Central memory CD8-positive, alpha-beta T cell (primary cell): ENCODE data around the gene C14orf93.
"Not testable (repeated sequence)": the region's sequence is repeated elsewhere in the genome, so short reads cannot be mapped to it uniquely, and the experiment has no call there.

Experiments used
- ATAC-seq: fragments of 150-1000 bp; cut with Tn5 transposase; replicated peaks from 2 replicates; pipeline ENCODE4 v1.10.0; 2022; ENCODE audit warnings: mild to moderate bottlenecking, moderate FRiP score, moderate number of reproducible peaks; ENCODE audit not compliant: poor library complexity, severe bottlenecking; ENCODE audit errors: extremely low read depth
- DNase-seq, 2 donors: peaks; one replicate each; pipeline ENCODE4 v3.0.0; 2021; ENCODE audit warnings: low spot score in 2 of 2
- H3K27ac Mint-ChIP-seq: one replicate; pipeline ENCODE4 v1.8.0; 2022; ENCODE audit warnings: low read depth, mild to moderate bottlenecking, moderate library complexity, mixed read lengths
- H3K27me3 Mint-ChIP-seq: one replicate; pipeline ENCODE4 v1.8.0; 2022; ENCODE audit warnings: mixed read lengths
- H3K36me3 Mint-ChIP-seq: one replicate; pipeline ENCODE4 v1.8.0; 2022; ENCODE audit warnings: mild to moderate bottlenecking, moderate library complexity, mixed read lengths; ENCODE audit not compliant: insufficient read depth
- H3K4me1 Mint-ChIP-seq: one replicate; pipeline ENCODE4 v1.8.0; 2022; ENCODE audit warnings: mixed read lengths
- H3K4me3 Mint-ChIP-seq: one replicate; pipeline ENCODE4 v1.8.0; 2022; ENCODE audit warnings: mild to moderate bottlenecking, moderate library complexity, mixed read lengths
- H3K9me3 Mint-ChIP-seq: one replicate; pipeline ENCODE4 v1.8.0; 2022; ENCODE audit warnings: mixed read lengths

Gene C14orf93

DNA sequence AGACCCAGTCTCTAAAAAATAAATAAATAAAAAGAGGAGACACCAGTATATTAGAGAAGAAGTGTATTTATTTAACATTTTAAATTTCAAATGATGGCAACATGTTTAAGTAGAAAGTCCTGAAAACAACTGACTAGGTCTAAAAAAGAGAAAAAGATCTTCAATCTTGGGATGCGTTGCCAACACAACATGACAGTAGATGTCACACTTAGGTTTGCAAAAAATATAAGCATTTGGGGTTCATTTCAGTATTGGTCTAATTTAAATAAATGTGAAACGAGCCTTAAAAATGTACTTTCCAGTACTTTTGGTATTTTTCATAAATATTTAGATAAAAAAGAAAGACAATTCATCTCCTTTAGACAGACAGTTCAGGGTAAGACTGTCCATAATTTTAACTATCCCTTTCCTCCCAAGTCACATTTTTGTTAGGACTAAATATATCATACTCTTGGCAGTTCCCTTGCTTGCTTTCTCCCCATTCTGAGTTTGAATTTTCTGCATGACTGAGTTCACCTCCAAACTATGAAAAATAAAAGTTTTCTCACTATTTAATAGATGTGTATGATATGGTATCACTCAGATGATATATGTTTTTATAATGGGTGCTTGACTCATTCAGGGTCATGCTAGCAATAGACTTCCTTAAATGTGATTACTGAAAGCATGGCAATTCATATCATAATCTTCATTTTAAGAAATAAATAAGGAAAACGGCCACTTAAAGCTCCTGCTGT is 4.3 kb downstream of the C14orf93 start:
- no peak for ATAC-seq
- DNase-seq, result no peak
- H3K36me3 Mint-ChIP-seq, result peaks cover 14% of the 10 kb centered on the region
- H3K27ac Mint-ChIP-seq, result peak overlapping the region; percentile 97
- no peaks in the 10 kb centered on the region for H3K9me3 Mint-ChIP-seq
- H3K4me3 Mint-ChIP-seq, result peak overlapping the region; percentile 96
- no peaks in the 10 kb centered on the region for H3K27me3 Mint-ChIP-seq
- H3K4me1 Mint-ChIP-seq, result peaks cover 24% of the 10 kb centered on the region

DNA sequence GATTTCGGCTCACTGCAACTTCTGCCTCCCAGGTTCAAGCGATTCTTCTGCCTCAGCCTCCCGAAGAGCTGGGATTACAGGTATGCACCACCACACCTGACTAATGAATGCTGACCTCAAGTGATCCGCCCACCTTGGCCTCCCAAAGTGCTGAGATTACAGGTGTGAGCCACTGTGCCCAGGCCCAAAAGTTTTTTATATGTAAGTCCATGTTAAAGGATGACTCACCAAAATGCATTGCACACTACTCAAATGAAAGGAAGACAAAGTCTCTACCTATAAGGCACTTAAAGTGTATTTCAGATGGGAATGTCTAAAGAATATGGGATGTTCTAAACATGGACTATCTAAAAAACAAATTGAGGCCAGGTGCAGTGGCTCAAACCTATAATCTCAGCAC is 5.7 kb downstream of the C14orf93 start:
- H3K36me3 Mint-ChIP-seq, H3K27me3 Mint-ChIP-seq, H3K9me3 Mint-ChIP-seq, H3K27ac Mint-ChIP-seq, DNase-seq, ATAC-seq, H3K4me3 Mint-ChIP-seq: not testable (repeated sequence)
- H3K4me1 Mint-ChIP-seq, result peaks cover 17% of the 10 kb centered on the region

DNA sequence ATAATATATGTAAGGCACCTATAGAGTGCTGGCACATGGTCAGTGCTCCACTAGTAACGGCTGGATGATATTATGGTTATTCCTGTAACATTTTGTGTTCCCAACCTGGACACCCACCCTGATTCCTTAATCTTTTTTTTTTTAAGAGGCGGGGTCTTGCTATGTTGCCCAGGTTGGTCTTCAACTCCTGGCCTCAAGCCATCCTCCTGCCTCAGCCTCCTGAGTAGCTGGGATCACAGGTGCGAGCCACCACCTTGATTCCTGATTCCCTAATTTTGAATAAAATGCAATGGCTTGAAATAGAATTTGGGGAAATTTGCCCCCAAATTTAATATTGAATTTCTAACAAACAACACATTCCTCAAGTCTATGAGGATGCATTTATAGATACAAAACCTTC is 7.4 kb downstream of the C14orf93 start:
- peaks cover 7% of the 10 kb centered on the region for H3K4me1 Mint-ChIP-seq
- H3K27me3 Mint-ChIP-seq, result no peaks in the 10 kb centered on the region
- no peak overlapping the region for H3K27ac Mint-ChIP-seq
- DNase-seq (no peak), ATAC-seq (no peak)
- H3K4me3 Mint-ChIP-seq, result no peak overlapping the region
- H3K36me3 Mint-ChIP-seq, result peaks cover 6% of the 10 kb centered on the region
- no peaks in the 10 kb centered on the region for H3K9me3 Mint-ChIP-seq

DNA sequence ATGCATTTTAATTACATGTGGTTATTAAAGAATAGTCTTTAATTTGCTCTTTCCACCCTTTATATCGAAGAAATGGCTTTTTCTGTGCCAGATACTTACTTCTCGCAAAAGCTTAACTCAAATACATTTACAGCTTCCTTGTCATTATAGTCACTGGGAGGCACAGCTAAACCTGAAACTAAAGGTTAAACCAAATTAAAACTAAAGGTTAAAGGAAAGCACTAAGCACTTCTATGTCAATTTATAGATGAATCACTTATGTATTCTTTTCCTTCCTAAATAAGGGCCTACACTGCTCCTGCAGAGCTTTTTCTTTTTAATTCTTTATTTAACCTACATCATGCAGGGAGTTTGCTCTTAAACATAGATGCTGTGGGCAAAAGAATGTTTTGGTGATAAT is 9.1 kb downstream of the C14orf93 start:
- Mint-ChIP-seq H3K4me3 (no peak overlapping the region), H3K36me3 (no peaks in the 10 kb centered on the region), H3K9me3 (no peaks in the 10 kb centered on the region), H3K4me1 (no peaks in the 10 kb centered on the region), H3K27me3 (no peaks in the 10 kb centered on the region), H3K27ac (no peak overlapping the region)
- DNase-seq (no peak), ATAC-seq (no peak)

DNA sequence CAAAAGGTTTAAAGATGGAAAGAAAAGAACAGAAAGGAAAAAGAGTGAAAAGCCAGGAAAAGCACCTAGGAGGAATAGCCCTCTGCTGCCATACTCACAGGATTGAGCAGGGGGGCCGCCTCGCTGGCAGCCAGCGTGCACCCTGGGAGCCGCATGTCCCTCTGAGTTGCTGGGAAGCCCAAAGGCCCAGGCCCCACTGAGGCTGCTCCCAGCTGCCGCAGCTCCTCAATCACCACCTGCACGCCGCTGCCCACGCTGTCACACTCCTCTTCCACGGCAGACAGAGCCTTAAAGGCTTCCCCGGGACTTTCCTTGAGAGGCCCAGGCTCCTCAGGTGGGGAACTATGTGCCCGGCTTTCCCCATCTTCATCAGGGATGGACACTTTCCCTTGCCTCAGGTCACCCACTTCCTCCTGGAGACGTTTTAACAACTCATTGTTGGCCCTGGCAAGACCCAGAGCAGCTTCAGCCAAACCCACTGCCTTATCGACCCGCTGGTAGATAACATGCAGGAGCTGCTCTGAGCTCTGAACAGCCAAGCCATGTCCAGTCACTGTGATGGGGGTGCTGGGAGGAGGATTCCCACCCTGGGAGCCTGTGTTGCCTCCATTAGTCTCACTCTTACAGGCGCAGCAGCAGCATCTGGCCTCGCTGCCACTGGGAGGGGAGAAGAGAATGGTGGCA is 11.5 kb downstream of the C14orf93 start:
- no peak for ATAC-seq
- Mint-ChIP-seq H3K4me3 (no peak overlapping the region), H3K27me3 (no peaks in the 10 kb centered on the region), H3K9me3 (no peaks in the 10 kb centered on the region), H3K36me3 (no peaks in the 10 kb centered on the region), H3K4me1 (peaks cover 4% of the 10 kb centered on the region), H3K27ac (no peak overlapping the region)
- DNase-seq, result no peak

DNA sequence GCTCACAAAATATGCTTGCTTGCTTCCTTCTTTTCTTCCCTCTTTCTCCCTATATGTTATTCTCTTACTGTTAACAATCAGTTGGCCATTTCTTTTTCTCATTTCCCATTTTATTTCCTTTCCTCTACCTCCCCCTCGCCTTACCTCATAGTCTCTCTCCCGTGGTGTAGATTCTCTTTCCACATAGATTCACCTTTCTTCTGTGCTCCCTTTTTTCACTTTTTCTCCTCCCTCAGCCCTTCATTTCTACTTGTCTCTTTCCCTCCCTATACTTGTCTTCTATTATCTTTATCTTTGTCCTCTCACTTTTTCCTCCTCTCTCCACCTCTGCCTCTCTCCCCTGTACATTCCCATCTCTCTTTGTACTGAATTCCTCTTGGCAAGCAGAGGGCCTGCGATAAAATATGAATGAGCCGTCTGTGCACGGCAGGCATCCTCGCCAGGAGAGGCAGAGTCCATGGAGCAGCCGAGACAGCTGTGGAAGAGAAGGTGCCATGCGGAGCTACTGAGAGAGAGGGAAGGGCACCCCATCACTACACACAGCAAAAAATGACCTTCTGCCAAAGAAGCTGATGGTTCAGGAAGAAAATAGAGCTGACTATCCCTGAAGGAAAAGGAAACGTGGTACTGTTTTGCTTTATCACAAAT is 12.1 kb downstream of the C14orf93 start:
- no peaks in the 10 kb centered on the region for H3K9me3 Mint-ChIP-seq
- no peaks in the 10 kb centered on the region for H3K36me3 Mint-ChIP-seq
- DNase-seq (no peak), ATAC-seq (no peak)
- H3K4me3 Mint-ChIP-seq, result no peak overlapping the region
- no peaks in the 10 kb centered on the region for H3K27me3 Mint-ChIP-seq
- no peak overlapping the region for H3K27ac Mint-ChIP-seq
- H3K4me1 Mint-ChIP-seq, result peaks cover 4% of the 10 kb centered on the region

DNA sequence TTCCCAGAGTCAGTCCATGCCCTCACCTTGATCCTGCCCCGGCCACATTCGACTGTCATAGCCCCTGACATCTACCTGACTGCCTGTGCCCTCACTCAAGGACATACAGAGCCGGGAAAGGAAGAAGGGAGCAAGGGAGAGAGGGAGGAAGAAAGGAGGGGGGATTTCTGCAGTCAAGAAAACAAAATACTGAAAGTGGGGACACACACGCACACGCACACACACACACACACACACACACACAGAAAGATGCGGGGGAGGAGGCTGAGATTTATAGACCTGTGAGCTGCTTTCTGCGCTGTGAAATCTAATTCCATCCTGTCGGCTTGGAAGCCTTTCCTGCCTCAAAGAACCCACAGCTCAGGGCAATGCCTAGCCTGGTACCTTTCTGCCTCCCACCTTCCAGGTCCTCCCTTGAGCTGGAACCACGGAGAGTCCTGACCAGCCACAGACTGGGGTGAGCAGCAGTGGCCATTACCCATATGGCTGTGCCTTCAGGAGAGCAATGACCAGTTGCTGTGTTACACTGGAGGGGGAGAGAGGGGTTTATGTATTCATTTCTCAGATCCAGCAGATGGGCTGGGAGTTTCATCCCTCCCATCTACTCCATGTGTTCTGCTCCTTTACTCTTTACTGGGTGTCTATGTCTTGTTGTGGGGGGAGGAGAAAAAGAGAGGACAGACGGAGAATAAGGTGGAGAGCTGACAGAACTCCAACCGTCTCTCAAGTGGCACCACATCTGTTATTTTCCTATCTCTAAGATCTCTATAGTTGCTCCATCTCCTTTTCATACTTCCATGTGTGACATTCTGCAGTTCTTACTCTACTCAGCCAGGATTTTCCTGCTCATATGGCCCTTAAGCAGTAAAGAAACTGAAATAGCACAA is 12.9 kb downstream of the C14orf93 start:
- H3K27ac Mint-ChIP-seq, result no peak overlapping the region
- ATAC-seq (no peak), DNase-seq (no peak)
- H3K36me3 Mint-ChIP-seq, result no peaks in the 10 kb centered on the region
- H3K4me1 Mint-ChIP-seq, result peaks cover 4% of the 10 kb centered on the region
- no peak overlapping the region for H3K4me3 Mint-ChIP-seq
- no peaks in the 10 kb centered on the region for H3K27me3 Mint-ChIP-seq
- H3K9me3 Mint-ChIP-seq, result no peaks in the 10 kb centered on the region

DNA sequence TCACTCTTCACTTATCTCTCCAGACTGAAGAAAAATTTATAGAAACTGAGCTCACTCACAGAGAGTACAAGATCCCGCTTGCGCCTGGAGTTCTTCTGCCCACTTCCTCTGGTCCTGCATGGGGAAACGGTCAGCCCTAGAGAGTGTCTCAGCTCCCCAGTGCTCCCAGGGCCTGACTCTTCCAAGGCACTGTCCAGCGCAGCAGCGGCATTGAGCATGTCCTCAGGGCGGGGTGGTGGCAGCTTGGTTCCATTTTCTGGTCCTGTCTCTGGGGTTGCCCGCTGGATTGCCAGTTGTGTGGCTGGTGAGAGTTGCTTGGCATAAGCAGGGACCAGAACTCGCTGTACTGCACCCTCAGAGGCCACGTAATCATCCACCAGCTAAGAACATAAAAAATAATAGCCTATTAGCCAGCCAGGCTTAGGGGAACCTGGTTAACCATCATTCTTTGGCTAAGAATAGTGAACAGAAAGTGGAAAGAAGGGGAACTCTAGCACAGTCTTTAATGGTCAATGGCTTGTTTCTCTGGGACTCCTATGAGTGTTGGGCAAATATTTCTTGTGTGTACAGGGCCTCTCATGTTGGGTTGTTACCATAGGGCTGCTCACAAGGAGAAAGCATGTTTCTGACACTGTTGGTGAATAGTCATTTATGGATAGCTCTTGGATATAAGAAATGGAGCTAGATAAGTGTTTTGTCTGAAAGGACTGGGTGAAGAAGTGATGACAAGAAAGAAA is 13.9 kb downstream of the C14orf93 start:
- H3K9me3 Mint-ChIP-seq, result no peaks in the 10 kb centered on the region
- no peaks in the 10 kb centered on the region for H3K27me3 Mint-ChIP-seq
- no peak for ATAC-seq
- DNase-seq, result no peak
- H3K4me3 Mint-ChIP-seq, result no peak overlapping the region
- H3K36me3 Mint-ChIP-seq, result no peaks in the 10 kb centered on the region
- H3K27ac Mint-ChIP-seq, result no peak overlapping the region
- H3K4me1 Mint-ChIP-seq, result peaks cover 4% of the 10 kb centered on the region

DNA sequence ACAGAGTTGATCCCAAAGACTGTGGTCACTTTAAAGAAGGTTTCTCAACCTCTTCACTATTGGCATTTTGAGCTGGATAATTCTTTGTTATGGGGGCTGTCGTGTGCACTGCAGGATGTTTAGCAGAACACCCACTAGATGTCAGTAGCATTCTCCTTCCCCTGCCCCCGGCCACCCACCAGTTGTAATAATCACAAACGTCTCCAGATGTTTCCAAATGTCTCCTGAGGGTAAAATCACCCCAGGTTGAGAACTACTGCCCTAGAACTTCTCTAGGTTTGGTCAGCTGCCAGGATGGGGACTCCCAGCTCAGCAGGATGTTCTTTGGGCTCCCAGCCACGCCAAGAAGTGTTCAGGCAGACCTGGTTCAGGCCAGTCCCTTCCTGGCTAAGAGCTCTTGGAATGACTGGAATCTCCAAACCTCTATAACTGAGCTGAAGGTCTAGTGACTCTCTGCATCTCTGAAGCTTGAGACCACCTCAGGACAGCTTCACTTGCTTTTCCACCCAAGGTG is 15.1 kb downstream of the C14orf93 start:
- ATAC-seq, result peak; percentile 58
- Mint-ChIP-seq H3K4me3 (no peak overlapping the region), H3K36me3 (no peaks in the 10 kb centered on the region), H3K27ac (no peak overlapping the region), H3K27me3 (no peaks in the 10 kb centered on the region), H3K4me1 (peaks cover 4% of the 10 kb centered on the region), H3K9me3 (no peaks in the 10 kb centered on the region)
- no peak for DNase-seq

DNA sequence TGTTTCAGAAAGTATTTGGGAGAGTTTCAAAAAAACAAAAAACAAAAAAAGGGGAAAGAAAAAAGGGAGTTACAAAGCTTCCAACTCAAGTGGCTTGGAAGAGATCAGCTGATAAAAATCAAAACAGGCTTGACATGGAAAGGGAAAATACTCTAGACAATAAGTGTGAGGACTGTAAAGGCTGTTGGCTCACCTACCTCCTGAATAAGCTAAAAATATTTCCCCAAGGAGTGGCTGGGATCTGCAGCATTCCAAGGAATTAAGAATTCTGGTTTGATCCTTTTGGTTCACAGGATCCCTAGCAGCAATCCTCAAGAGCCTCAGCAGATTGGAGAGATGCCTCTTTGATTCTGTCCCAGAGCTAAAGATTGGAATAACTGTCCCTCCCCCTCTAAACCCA is 16.4 kb downstream of the C14orf93 start:
- no peak for DNase-seq
- no peaks in the 10 kb centered on the region for H3K36me3 Mint-ChIP-seq

DNA sequence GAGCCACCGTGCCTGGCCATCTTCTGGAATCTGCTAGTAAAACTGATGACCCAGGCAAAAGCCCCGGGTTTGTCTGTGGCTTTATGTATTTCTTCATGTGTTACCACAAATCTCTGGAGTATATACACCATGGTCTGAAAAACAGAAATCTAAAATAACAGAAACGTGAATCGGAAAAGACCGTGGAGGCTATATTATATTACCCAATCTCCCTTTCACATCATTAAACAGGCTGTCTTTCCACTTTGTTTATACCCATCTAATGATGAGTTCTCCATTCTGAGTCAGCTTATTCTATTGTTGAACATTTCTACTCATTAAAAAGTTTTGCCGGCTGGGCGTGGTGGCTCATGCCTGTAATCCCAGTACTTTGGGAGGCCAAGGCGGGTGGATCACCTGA is 18.1 kb downstream of the C14orf93 start:
- H3K4me1 Mint-ChIP-seq, result peaks cover 4% of the 10 kb centered on the region
- H3K36me3 Mint-ChIP-seq, result no peaks in the 10 kb centered on the region
- ATAC-seq (no peak), DNase-seq (no peak)
- H3K27ac Mint-ChIP-seq, result no peak overlapping the region
- H3K4me3 Mint-ChIP-seq, result no peak overlapping the region
- H3K27me3 Mint-ChIP-seq, result no peaks in the 10 kb centered on the region
- no peaks in the 10 kb centered on the region for H3K9me3 Mint-ChIP-seq

More for the DNA sequence above, 16.4 kb downstream of the C14orf93 start:
- H3K4me3 Mint-ChIP-seq, result no peak overlapping the region
- peaks cover 4% of the 10 kb centered on the region for H3K4me1 Mint-ChIP-seq
- no peak for ATAC-seq
- no peaks in the 10 kb centered on the region for H3K9me3 Mint-ChIP-seq
- H3K27ac Mint-ChIP-seq, result no peak overlapping the region
- H3K27me3 Mint-ChIP-seq, result no peaks in the 10 kb centered on the region

DNA sequence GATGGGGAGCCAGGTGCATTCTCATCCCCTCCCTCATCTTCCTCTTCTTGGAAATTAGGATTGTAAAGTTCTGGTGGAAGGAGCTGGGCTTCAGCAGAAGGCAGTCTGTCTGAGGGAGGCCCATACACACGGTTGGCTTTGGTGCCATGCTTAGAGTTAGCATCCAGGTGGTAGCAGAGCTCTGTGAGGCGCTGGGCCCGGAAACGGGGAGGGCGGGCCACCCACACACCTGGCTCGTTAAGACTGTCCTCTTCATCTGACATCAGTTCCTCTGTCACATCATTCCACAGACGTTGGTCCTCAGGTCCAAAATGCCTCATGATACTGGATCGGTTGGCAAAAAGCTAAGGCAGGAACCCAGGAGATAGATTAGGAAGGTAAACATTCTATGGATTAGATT is 22.7 kb downstream of the C14orf93 start:
- no peak overlapping the region for H3K27ac Mint-ChIP-seq
- no peaks in the 10 kb centered on the region for H3K4me1 Mint-ChIP-seq
- H3K36me3 Mint-ChIP-seq, result peaks cover 2% of the 10 kb centered on the region
- H3K4me3 Mint-ChIP-seq, result no peak overlapping the region
- H3K27me3 Mint-ChIP-seq, result no peaks in the 10 kb centered on the region
- ATAC-seq (no peak), DNase-seq (no peak)
- H3K9me3 Mint-ChIP-seq, result no peaks in the 10 kb centered on the region
